DLD1 (cell line): ENCODE measurements around the gene WSCD2.

Experiments
- in situ Hi-C: cut with HindIII; loops from 2 replicates; pipeline ENCODE4 v1.10.0; 2017; ENCODE audit warnings: low sequenced_read_pairs

The WSCD2 gene

GRCh38 chr12:108106599-108106998 is 22.5 kb upstream of the WSCD2 start:
- in situ Hi-C loops: no loop called here

GRCh38 chr12:108107293-108107692 is 21.8 kb upstream of the WSCD2 start:
- in situ Hi-C loops: no loop called here

- in situ Hi-C loops: no loop called here
Observed at GRCh38 chr12:108109504-108109903, 19.6 kb upstream of the WSCD2 start.

GRCh38 chr12:108109954-108110353 is 19.1 kb upstream of the WSCD2 start:
- in situ Hi-C loops: no loop called here

GRCh38 chr12:108110844-108111243 is 18.2 kb upstream of the WSCD2 start:
- in situ Hi-C loops: no loop called here

- in situ Hi-C loops: no loop called here
Observed at GRCh38 chr12:108112832-108113556, 16.1 kb upstream of the WSCD2 start.

- in situ Hi-C loops: no loop called here
Observed at GRCh38 chr12:108115123-108116121, 13.7 kb upstream of the WSCD2 start.

GRCh38 chr12:108116254-108116653 is 12.8 kb upstream of the WSCD2 start:
- in situ Hi-C loops: no loop called here

GRCh38 chr12:108116699-108117098 is 12.4 kb upstream of the WSCD2 start:
- in situ Hi-C loops: no loop called here

GRCh38 chr12:108117163-108117849 is 11.8 kb upstream of the WSCD2 start:
- in situ Hi-C loops: no loop called here

- in situ Hi-C loops: no loop called here
Observed at GRCh38 chr12:108117902-108118301, 11.2 kb upstream of the WSCD2 start.

- in situ Hi-C loops: no loop called here
Observed at GRCh38 chr12:108119126-108119973, 9.7 kb upstream of the WSCD2 start.

- in situ Hi-C loops: no loop called here
Observed at GRCh38 chr12:108119974-108120862, 8.9 kb upstream of the WSCD2 start.

GRCh38 chr12:108120863-108121165 is 8.3 kb upstream of the WSCD2 start:
- in situ Hi-C loops: no loop called here

GRCh38 chr12:108121320-108121719 is 7.8 kb upstream of the WSCD2 start:
- in situ Hi-C loops: no loop called here

GRCh38 chr12:108121728-108122471 is 7.2 kb upstream of the WSCD2 start:
- in situ Hi-C loops: no loop called here

- in situ Hi-C loops: no loop called here
Observed at GRCh38 chr12:108122644-108123043, 6.4 kb upstream of the WSCD2 start.

GRCh38 chr12:108123402-108123801 is 5.7 kb upstream of the WSCD2 start:
- in situ Hi-C loops: no loop called here

GRCh38 chr12:108125073-108125472 is 4.0 kb upstream of the WSCD2 start:
- in situ Hi-C loops: no loop called here
